ENCODE measurements around the gene MAP1A.

Gene MAP1A

DNA sequence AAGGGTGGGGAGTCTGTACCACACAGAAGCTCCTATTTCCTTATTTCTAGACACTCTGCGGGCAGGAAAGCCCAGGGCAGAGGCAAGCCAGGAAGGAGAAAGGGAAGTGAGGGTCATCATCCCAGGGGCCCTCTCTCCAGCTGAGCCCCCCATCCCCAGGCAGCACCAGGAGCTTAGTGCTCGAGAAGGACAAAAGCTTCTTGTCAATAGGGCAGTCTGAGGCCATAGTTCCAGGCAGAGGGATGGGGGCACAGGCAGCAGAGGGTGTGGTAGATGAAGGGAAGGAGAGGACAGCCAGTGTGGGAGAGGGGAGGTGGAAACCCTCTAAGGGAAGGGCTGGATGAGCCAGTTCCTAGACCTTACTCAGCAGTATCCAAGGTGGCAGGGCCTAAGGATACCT is 2.7 kb downstream of the MAP1A start:
- peaks cover 9% of the 10 kb centered on the region for H3K4me1 ChIP-seq (ENCODE audit: control insufficient read depth, insufficient read depth, low read length, poor library complexity, severe bottlenecking)
- no peak overlapping the region for H3K4me3 ChIP-seq (ENCODE audit: insufficient read depth, low read depth, low read length, poor library complexity, severe bottlenecking)
- H3K27ac ChIP-seq (ENCODE audit: insufficient read depth, low read length, poor library complexity, severe bottlenecking) = no peak overlapping the region
- H3K27me3 ChIP-seq (replicated peaks; ENCODE audit: control insufficient read depth, insufficient read depth, low read length, poor library complexity, severe bottlenecking) = no peaks in the 10 kb centered on the region
- H3K36me3 ChIP-seq (ENCODE audit: control insufficient read depth, insufficient read depth, low read length) = peaks cover 8% of the 10 kb centered on the region
- H3K9me3 ChIP-seq (ENCODE audit: control insufficient read depth, low read length) = no peaks in the 10 kb centered on the region
- DNase-seq = no peak

GRCh38 chr15:43521419-43521818 is 4.0 kb downstream of the MAP1A start:
- H3K9me3 ChIP-seq (ENCODE audit: control insufficient read depth, low read length) = no peaks in the 10 kb centered on the region
- no peak overlapping the region for H3K4me3 ChIP-seq (ENCODE audit: insufficient read depth, low read depth, low read length, poor library complexity, severe bottlenecking)
- H3K4me1 ChIP-seq (ENCODE audit: control insufficient read depth, insufficient read depth, low read length, poor library complexity, severe bottlenecking) = peaks cover 12% of the 10 kb centered on the region
- H3K27me3 ChIP-seq (replicated peaks; ENCODE audit: control insufficient read depth, insufficient read depth, low read length, poor library complexity, severe bottlenecking) = no peaks in the 10 kb centered on the region
- no peak for DNase-seq
- H3K27ac ChIP-seq (ENCODE audit: insufficient read depth, low read length, poor library complexity, severe bottlenecking) = no peak overlapping the region
- peaks cover 8% of the 10 kb centered on the region for H3K36me3 ChIP-seq (ENCODE audit: control insufficient read depth, insufficient read depth, low read length)

DNA sequence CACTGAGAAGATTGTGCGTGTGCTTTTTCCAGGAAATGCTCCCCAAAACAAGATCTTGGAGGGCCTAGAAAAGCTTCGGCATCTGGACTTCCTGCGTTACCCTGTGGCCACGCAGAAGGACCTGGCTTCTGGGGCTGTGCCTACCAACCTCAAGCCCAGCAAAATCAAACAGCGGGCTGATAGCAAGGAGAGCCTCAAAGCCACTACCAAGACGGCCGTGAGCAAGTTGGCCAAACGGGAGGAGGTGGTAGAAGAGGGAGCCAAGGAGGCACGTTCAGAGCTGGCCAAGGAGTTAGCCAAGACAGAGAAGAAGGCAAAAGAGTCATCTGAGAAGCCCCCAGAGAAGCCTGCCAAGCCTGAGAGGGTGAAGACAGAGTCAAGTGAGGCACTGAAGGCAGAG is 4.8 kb downstream of the MAP1A start:
- DNase-seq = no peak
- H3K9me3 ChIP-seq (ENCODE audit: control insufficient read depth, low read length) = no peaks in the 10 kb centered on the region
- no peak overlapping the region for H3K27ac ChIP-seq (ENCODE audit: insufficient read depth, low read length, poor library complexity, severe bottlenecking)
- peaks cover 8% of the 10 kb centered on the region for H3K36me3 ChIP-seq (ENCODE audit: control insufficient read depth, insufficient read depth, low read length)
- H3K27me3 ChIP-seq (replicated peaks; ENCODE audit: control insufficient read depth, insufficient read depth, low read length, poor library complexity, severe bottlenecking) = no peaks in the 10 kb centered on the region
- peaks cover 12% of the 10 kb centered on the region for H3K4me1 ChIP-seq (ENCODE audit: control insufficient read depth, insufficient read depth, low read length, poor library complexity, severe bottlenecking)
- no peak overlapping the region for H3K4me3 ChIP-seq (ENCODE audit: insufficient read depth, low read depth, low read length, poor library complexity, severe bottlenecking)

GRCh38 chr15:43523646-43524045 is 6.2 kb downstream of the MAP1A start:
- no peaks in the 10 kb centered on the region for H3K9me3 ChIP-seq (ENCODE audit: control insufficient read depth, low read length)
- peaks cover 8% of the 10 kb centered on the region for H3K36me3 ChIP-seq (ENCODE audit: control insufficient read depth, insufficient read depth, low read length)
- H3K4me1 ChIP-seq (ENCODE audit: control insufficient read depth, insufficient read depth, low read length, poor library complexity, severe bottlenecking) = peaks cover 3% of the 10 kb centered on the region
- no peak for DNase-seq
- no peak overlapping the region for H3K27ac ChIP-seq (ENCODE audit: insufficient read depth, low read length, poor library complexity, severe bottlenecking)
- H3K4me3 ChIP-seq (ENCODE audit: insufficient read depth, low read depth, low read length, poor library complexity, severe bottlenecking) = no peak overlapping the region
- H3K27me3 ChIP-seq (replicated peaks; ENCODE audit: control insufficient read depth, insufficient read depth, low read length, poor library complexity, severe bottlenecking) = no peaks in the 10 kb centered on the region

DNA sequence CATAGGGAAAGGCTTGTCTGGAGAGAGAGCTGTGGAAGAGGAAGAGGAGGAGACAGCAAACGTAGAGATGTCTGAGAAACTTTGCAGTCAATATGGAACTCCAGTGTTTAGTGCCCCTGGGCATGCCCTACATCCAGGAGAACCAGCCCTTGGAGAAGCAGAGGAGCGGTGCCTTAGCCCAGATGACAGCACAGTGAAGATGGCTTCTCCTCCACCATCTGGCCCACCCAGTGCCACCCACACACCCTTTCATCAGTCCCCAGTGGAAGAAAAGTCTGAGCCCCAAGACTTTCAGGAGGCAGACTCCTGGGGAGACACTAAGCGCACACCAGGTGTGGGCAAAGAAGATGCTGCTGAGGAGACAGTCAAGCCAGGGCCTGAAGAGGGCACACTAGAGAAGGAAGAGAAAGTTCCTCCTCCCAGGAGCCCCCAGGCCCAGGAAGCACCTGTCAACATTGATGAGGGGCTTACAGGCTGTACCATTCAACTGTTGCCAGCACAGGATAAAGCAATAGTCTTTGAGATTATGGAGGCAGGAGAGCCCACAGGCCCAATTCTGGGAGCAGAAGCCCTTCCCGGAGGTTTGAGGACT is 6.9 kb downstream of the MAP1A start:
- Histone ChIP-seq H3K36me3 (ENCODE audit: control insufficient read depth, insufficient read depth, low read length) (peaks cover 8% of the 10 kb centered on the region), H3K27ac (ENCODE audit: insufficient read depth, low read length, poor library complexity, severe bottlenecking) (no peak overlapping the region), H3K4me3 (ENCODE audit: insufficient read depth, low read depth, low read length, poor library complexity, severe bottlenecking) (no peak overlapping the region), H3K4me1 (ENCODE audit: control insufficient read depth, insufficient read depth, low read length, poor library complexity, severe bottlenecking) (peaks cover 3% of the 10 kb centered on the region), H3K9me3 (ENCODE audit: control insufficient read depth, low read length) (no peaks in the 10 kb centered on the region), H3K27me3 (replicated peaks; ENCODE audit: control insufficient read depth, insufficient read depth, low read length, poor library complexity, severe bottlenecking) (no peaks in the 10 kb centered on the region)
- no peak for DNase-seq

DNA sequence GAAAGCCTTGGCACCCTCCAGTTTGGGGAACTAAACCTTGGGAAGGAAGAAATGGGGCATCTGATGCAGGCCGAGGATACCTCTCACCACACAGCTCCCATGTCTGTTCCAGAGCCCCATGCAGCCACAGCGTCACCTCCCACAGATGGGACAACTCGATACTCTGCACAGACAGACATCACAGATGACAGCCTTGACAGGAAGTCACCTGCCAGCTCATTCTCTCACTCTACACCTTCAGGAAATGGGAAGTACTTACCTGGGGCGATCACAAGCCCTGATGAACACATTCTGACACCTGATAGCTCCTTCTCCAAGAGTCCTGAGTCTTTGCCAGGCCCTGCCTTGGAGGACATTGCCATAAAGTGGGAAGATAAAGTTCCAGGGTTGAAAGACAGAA is 7.7 kb downstream of the MAP1A start:
- no peak for DNase-seq
- Histone ChIP-seq H3K36me3 (ENCODE audit: control insufficient read depth, insufficient read depth, low read length) (peaks cover 8% of the 10 kb centered on the region), H3K4me1 (ENCODE audit: control insufficient read depth, insufficient read depth, low read length, poor library complexity, severe bottlenecking) (peaks cover 3% of the 10 kb centered on the region)

DNA sequence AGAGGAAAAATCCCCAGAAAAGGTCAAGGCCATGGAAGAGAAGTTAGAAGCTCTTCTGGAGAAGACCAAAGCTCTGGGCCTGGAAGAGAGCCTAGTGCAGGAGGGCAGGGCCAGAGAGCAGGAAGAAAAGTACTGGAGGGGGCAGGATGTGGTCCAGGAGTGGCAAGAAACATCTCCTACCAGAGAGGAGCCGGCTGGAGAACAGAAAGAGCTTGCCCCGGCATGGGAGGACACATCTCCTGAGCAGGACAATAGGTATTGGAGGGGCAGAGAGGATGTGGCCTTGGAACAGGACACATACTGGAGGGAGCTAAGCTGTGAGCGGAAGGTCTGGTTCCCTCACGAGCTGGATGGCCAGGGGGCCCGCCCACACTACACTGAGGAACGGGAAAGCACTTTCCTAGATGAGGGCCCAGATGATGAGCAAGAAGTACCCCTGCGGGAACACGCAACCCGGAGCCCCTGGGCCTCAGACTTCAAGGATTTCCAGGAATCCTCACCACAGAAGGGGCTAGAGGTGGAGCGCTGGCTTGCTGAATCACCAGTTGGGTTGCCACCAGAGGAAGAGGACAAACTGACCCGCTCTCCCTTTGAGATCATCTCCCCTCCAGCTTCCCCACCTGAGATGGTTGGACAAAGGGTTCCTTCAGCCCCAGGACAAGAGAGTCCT is 9.0 kb downstream of the MAP1A start:
- DNase-seq = no peak
- no peak overlapping the region for H3K27ac ChIP-seq (ENCODE audit: insufficient read depth, low read length, poor library complexity, severe bottlenecking)
- H3K9me3 ChIP-seq (ENCODE audit: control insufficient read depth, low read length) = no peaks in the 10 kb centered on the region
- no peak overlapping the region for H3K4me3 ChIP-seq (ENCODE audit: insufficient read depth, low read depth, low read length, poor library complexity, severe bottlenecking)
- H3K36me3 ChIP-seq (ENCODE audit: control insufficient read depth, insufficient read depth, low read length) = peaks cover 3% of the 10 kb centered on the region
- H3K27me3 ChIP-seq (replicated peaks; ENCODE audit: control insufficient read depth, insufficient read depth, low read length, poor library complexity, severe bottlenecking) = no peaks in the 10 kb centered on the region
- peaks cover 3% of the 10 kb centered on the region for H3K4me1 ChIP-seq (ENCODE audit: control insufficient read depth, insufficient read depth, low read length, poor library complexity, severe bottlenecking)

More for the DNA sequence above, 7.7 kb downstream of the MAP1A start:
- Histone ChIP-seq H3K27ac (ENCODE audit: insufficient read depth, low read length, poor library complexity, severe bottlenecking) (no peak overlapping the region), H3K9me3 (ENCODE audit: control insufficient read depth, low read length) (no peaks in the 10 kb centered on the region), H3K27me3 (replicated peaks; ENCODE audit: control insufficient read depth, insufficient read depth, low read length, poor library complexity, severe bottlenecking) (no peaks in the 10 kb centered on the region), H3K4me3 (ENCODE audit: insufficient read depth, low read depth, low read length, poor library complexity, severe bottlenecking) (no peak overlapping the region)

GRCh38 chr15:43527016-43527801 is 9.8 kb downstream of the MAP1A start:
- H3K4me3 ChIP-seq (ENCODE audit: insufficient read depth, low read depth, low read length, poor library complexity, severe bottlenecking) = no peak overlapping the region
- peaks cover 3% of the 10 kb centered on the region for H3K4me1 ChIP-seq (ENCODE audit: control insufficient read depth, insufficient read depth, low read length, poor library complexity, severe bottlenecking)
- H3K27ac ChIP-seq (ENCODE audit: insufficient read depth, low read length, poor library complexity, severe bottlenecking) = no peak overlapping the region
- H3K27me3 ChIP-seq (replicated peaks; ENCODE audit: control insufficient read depth, insufficient read depth, low read length, poor library complexity, severe bottlenecking) = no peaks in the 10 kb centered on the region
- DNase-seq = no peak
- H3K36me3 ChIP-seq (ENCODE audit: control insufficient read depth, insufficient read depth, low read length) = peaks cover 2% of the 10 kb centered on the region
- no peaks in the 10 kb centered on the region for H3K9me3 ChIP-seq (ENCODE audit: control insufficient read depth, low read length)

DNA sequence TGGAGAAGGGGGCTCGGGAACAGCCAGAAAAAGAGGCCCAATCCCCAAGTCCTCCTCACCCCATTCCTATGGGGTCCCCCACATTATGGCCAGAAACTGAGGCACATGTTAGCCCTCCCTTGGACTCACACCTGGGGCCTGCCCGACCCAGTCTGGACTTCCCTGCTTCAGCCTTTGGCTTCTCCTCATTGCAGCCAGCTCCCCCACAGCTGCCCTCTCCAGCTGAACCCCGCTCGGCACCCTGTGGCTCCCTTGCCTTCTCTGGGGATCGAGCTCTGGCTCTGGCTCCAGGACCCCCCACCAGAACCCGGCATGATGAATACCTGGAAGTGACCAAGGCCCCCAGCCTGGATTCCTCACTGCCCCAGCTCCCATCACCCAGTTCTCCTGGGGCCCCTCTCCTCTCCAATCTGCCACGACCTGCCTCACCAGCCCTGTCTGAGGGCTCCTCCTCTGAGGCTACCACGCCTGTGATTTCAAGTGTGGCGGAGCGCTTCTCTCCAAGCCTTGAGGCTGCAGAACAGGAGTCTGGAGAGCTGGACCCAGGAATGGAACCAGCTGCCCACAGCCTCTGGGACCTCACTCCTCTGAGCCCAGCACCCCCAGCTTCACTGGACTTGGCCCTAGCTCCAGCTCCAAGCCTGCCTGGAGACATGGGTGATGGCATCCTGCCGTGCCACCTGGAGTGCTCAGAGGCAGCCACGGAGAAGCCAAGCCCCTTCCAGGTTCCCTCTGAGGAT is 10.6 kb downstream of the MAP1A start:
- no peaks in the 10 kb centered on the region for H3K9me3 ChIP-seq (ENCODE audit: control insufficient read depth, low read length)
- no peak for DNase-seq
- H3K27me3 ChIP-seq (replicated peaks; ENCODE audit: control insufficient read depth, insufficient read depth, low read length, poor library complexity, severe bottlenecking) = no peaks in the 10 kb centered on the region
- H3K27ac ChIP-seq (ENCODE audit: insufficient read depth, low read length, poor library complexity, severe bottlenecking) = no peak overlapping the region
- no peaks in the 10 kb centered on the region for H3K36me3 ChIP-seq (ENCODE audit: control insufficient read depth, insufficient read depth, low read length)
- no peak overlapping the region for H3K4me3 ChIP-seq (ENCODE audit: insufficient read depth, low read depth, low read length, poor library complexity, severe bottlenecking)
- H3K4me1 ChIP-seq (ENCODE audit: control insufficient read depth, insufficient read depth, low read length, poor library complexity, severe bottlenecking) = peaks cover 3% of the 10 kb centered on the region

Measured in effector memory CD4-positive, alpha-beta T cell (primary cell).